Loucy (cell line): Measurements from ENCODE around the gene LAPTM4A.

ENCODE experiments used
- EZH2phosphoT487 ChIP-seq: fragments of 200-600 bp; IDR thresholded peaks from 2 replicates; pipeline ENCODE4 v1.6.1; 2018; ENCODE audit warnings: antibody characterized with exemption, mild to moderate bottlenecking, moderate library complexity, borderline replicate concordance
- TF ChIP-seq, protein P1 (sequence below): fragments of 200-600 bp; sonication (generic); conservative IDR thresholded peaks from 2 replicates; pipeline ENCODE4 v1.5.1; 2014; ENCODE audit warnings: mild to moderate bottlenecking, antibody characterized with exemption, low read length

DNA sequence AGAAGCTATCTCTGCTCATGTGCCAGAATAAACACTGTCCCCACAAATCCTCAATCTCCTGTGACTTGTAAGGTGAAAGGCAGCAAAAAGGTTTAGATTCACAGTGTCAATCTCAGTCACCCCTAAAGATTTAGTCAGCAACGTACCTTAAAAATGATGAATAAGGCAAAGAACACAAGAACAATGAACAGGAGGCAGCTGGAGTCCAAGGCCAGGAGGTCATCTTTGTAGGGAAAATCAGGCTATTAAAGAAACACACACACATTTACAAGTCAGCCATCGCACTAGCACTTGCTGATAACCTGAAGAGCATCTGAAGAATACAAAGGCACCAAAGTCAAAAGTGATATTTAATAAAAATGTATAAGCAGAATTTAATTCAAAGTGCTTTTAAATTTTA, 16.6 kb downstream of the LAPTM4A start:
- no peak for TF ChIP-seq EZH2phosphoT487
- TF ChIP-seq, protein P1, sequence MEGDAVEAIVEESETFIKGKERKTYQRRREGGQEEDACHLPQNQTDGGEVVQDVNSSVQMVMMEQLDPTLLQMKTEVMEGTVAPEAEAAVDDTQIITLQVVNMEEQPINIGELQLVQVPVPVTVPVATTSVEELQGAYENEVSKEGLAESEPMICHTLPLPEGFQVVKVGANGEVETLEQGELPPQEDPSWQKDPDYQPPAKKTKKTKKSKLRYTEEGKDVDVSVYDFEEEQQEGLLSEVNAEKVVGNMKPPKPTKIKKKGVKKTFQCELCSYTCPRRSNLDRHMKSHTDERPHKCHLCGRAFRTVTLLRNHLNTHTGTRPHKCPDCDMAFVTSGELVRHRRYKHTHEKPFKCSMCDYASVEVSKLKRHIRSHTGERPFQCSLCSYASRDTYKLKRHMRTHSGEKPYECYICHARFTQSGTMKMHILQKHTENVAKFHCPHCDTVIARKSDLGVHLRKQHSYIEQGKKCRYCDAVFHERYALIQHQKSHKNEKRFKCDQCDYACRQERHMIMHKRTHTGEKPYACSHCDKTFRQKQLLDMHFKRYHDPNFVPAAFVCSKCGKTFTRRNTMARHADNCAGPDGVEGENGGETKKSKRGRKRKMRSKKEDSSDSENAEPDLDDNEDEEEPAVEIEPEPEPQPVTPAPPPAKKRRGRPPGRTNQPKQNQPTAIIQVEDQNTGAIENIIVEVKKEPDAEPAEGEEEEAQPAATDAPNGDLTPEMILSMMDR = no peak
